ENCODE results near the gene EMSY.
"Not testable (repeated sequence)": the region's sequence is repeated elsewhere in the genome, so short reads cannot be mapped to it uniquely, and the experiment has no call there.

Gene EMSY

GRCh38 chr11:76579752-76580151, 134.9 kb downstream of the EMSY start:
- H3K36me3 ChIP-seq (ENCODE audit: control insufficient read depth in 1 of 2, insufficient read depth in 2 of 2, low read length in 2 of 2) = no peaks in the 10 kb centered on the region
- H2BK120ac ChIP-seq (ENCODE audit: insufficient read depth, low read length, poor library complexity) = peak overlapping the region; percentile 69
- no CpG with 5 or more reads among the region's 5 CpGs for WGBS (ENCODE audit: extremely low coverage, insufficient coverage, insufficient read length)

GRCh38 chr11:76582471-76582870, 137.7 kb downstream of the EMSY start:
- not testable (repeated sequence) for H3K14ac ChIP-seq (ENCODE audit: low read length); H3K9ac ChIP-seq (ENCODE audit: low read length); H2BK5ac ChIP-seq (ENCODE audit: low read depth, low read length, poor library complexity); H2AFZ ChIP-seq (ENCODE audit: insufficient read depth, low read length, poor library complexity); H3K18ac ChIP-seq (ENCODE audit: low read length); H4K12ac ChIP-seq (ENCODE audit: low read depth, low read length); H2AK5ac ChIP-seq (ENCODE audit: low read length); H4K91ac ChIP-seq (ENCODE audit: low read depth, low read length); H2BK120ac ChIP-seq (ENCODE audit: insufficient read depth, low read length, poor library complexity); H3K4me2 ChIP-seq (ENCODE audit: low read length); H3K79me2 ChIP-seq (ENCODE audit: control insufficient read depth, insufficient read depth, low read length, poor library complexity); H3K27ac ChIP-seq (ENCODE audit: low read depth, low read length); H3K4me3 ChIP-seq (ENCODE audit: low read depth, low read length); H3K36me3 ChIP-seq (ENCODE audit: control insufficient read depth in 1 of 2, insufficient read depth in 2 of 2, low read length in 2 of 2); DNase-seq; H3K23ac ChIP-seq (ENCODE audit: low read length); H3K4ac ChIP-seq (ENCODE audit: low read depth, low read length); H3K27me3 ChIP-seq (ENCODE audit: insufficient read depth, low read length); H3K9me3 ChIP-seq (ENCODE audit: insufficient read depth, low read depth, low read length); H4K8ac ChIP-seq (ENCODE audit: low read depth, low read length)
- no CpG with 5 or more reads among the region's 31 CpGs for WGBS (ENCODE audit: extremely low coverage, insufficient coverage, insufficient read length)
- Histone ChIP-seq H3K79me1 (ENCODE audit: low read length) (peaks cover 31% of the 10 kb centered on the region), H3K4me1 (ENCODE audit: control insufficient read depth in 1 of 2, insufficient read depth in 2 of 2, low read length in 2 of 2) (peaks cover 25 to 27% of the 10 kb centered on the region in 2 experiments), H2BK12ac (ENCODE audit: low read length) (peak overlapping the region; percentile 16)

More at GRCh38 chr11:76579752-76580151, 134.9 kb downstream of the EMSY start:
- Histone ChIP-seq H4K91ac (ENCODE audit: low read depth, low read length) (peak overlapping the region; percentile 99), H2BK5ac (ENCODE audit: low read depth, low read length, poor library complexity) (peak overlapping the region; percentile 88), H4K8ac (ENCODE audit: low read depth, low read length) (peak overlapping the region; percentile 83), H3K79me2 (ENCODE audit: control insufficient read depth, insufficient read depth, low read length, poor library complexity) (peaks cover 10% of the 10 kb centered on the region), H3K4me3 (ENCODE audit: low read depth, low read length) (no peak overlapping the region), H3K14ac (ENCODE audit: low read length) (peak overlapping the region; percentile 84), H3K27ac (ENCODE audit: low read depth, low read length) (peak overlapping the region; percentile 99), H4K12ac (ENCODE audit: low read depth, low read length) (peak overlapping the region; percentile 28), H3K4ac (ENCODE audit: low read depth, low read length) (peak overlapping the region; percentile 30), H2AFZ (ENCODE audit: insufficient read depth, low read length, poor library complexity) (peak overlapping the region; percentile 53), H2AK5ac (ENCODE audit: low read length) (peak overlapping the region; percentile 93), H3K27me3 (ENCODE audit: insufficient read depth, low read length) (no peaks in the 10 kb centered on the region), H3K9ac (ENCODE audit: low read length) (no peak overlapping the region), H3K18ac (ENCODE audit: low read length) (peak overlapping the region; percentile 82), H3K23ac (ENCODE audit: low read length) (no peak overlapping the region), H3K79me1 (ENCODE audit: low read length) (peaks cover 50% of the 10 kb centered on the region), H3K4me1 (ENCODE audit: control insufficient read depth in 1 of 2, insufficient read depth in 2 of 2, low read length in 2 of 2) (peaks cover 34 to 45% of the 10 kb centered on the region in 2 experiments), H2BK12ac (ENCODE audit: low read length) (peak overlapping the region; percentile 81), H3K4me2 (ENCODE audit: low read length) (no peak overlapping the region), H3K9me3 (ENCODE audit: insufficient read depth, low read depth, low read length) (no peaks in the 10 kb centered on the region)
- DNase-seq = no peak

GRCh38 chr11:76587820-76588454, 143.1 kb downstream of the EMSY start:
- no peak overlapping the region for H3K23ac ChIP-seq (ENCODE audit: low read length)
- H2AK5ac ChIP-seq (ENCODE audit: low read length) = no peak overlapping the region
- H3K14ac ChIP-seq (ENCODE audit: low read length) = no peak overlapping the region
- no peak overlapping the region for H2BK12ac ChIP-seq (ENCODE audit: low read length)
- no peak overlapping the region for H3K18ac ChIP-seq (ENCODE audit: low read length)
- H3K79me1 ChIP-seq (ENCODE audit: low read length) = peaks cover 11% of the 10 kb centered on the region
- no CpG with 5 or more reads among the region's 5 CpGs for whole genome bisulfite sequencing (ENCODE audit: extremely low coverage, insufficient coverage, insufficient read length)
- H3K4me2 ChIP-seq (ENCODE audit: low read length) = no peak overlapping the region
- H2BK5ac ChIP-seq (ENCODE audit: low read depth, low read length, poor library complexity) = peak overlapping the region; percentile 22
- no peak overlapping the region for H3K9ac ChIP-seq (ENCODE audit: low read length)
- H4K12ac ChIP-seq (ENCODE audit: low read depth, low read length) = no peak overlapping the region
- H3K4me1 ChIP-seq (ENCODE audit: control insufficient read depth in 1 of 2, insufficient read depth in 2 of 2, low read length in 2 of 2) = peaks cover 13 to 14% of the 10 kb centered on the region in 2 experiments
- no peaks in the 10 kb centered on the region for H3K36me3 ChIP-seq (ENCODE audit: control insufficient read depth in 1 of 2, insufficient read depth in 2 of 2, low read length in 2 of 2)
- H4K91ac ChIP-seq (ENCODE audit: low read depth, low read length) = peak overlapping the region; percentile 64
- H3K27ac ChIP-seq (ENCODE audit: low read depth, low read length) = peak overlapping the region; percentile 79
- H4K8ac ChIP-seq (ENCODE audit: low read depth, low read length) = no peak overlapping the region
- H2BK120ac ChIP-seq (ENCODE audit: insufficient read depth, low read length, poor library complexity) = peak overlapping the region; percentile 14
- no peaks in the 10 kb centered on the region for H3K9me3 ChIP-seq (ENCODE audit: insufficient read depth, low read depth, low read length)
- H3K27me3 ChIP-seq (ENCODE audit: insufficient read depth, low read length) = no peaks in the 10 kb centered on the region
- no peak overlapping the region for H3K4ac ChIP-seq (ENCODE audit: low read depth, low read length)
- no peak overlapping the region for H2AFZ ChIP-seq (ENCODE audit: insufficient read depth, low read length, poor library complexity)
- no peaks in the 10 kb centered on the region for H3K79me2 ChIP-seq (ENCODE audit: control insufficient read depth, insufficient read depth, low read length, poor library complexity)
- no peak overlapping the region for H3K4me3 ChIP-seq (ENCODE audit: low read depth, low read length)
- no peak for DNase-seq

GRCh38 chr11:76588455-76589325, 143.9 kb downstream of the EMSY start:
- no peak overlapping the region for H3K23ac ChIP-seq (ENCODE audit: low read length)
- no CpG with 5 or more reads among the region's 25 CpGs for WGBS (ENCODE audit: extremely low coverage, insufficient coverage, insufficient read length)

More at GRCh38 chr11:76588455-76589325, 143.9 kb downstream of the EMSY start:
- H2BK12ac ChIP-seq (ENCODE audit: low read length) = peak overlapping the region; percentile 22
- H4K12ac ChIP-seq (ENCODE audit: low read depth, low read length) = peak overlapping the region; percentile 10
- H3K18ac ChIP-seq (ENCODE audit: low read length) = peak overlapping the region; percentile 49
- H4K91ac ChIP-seq (ENCODE audit: low read depth, low read length) = peak overlapping the region; percentile 87
- H3K9ac ChIP-seq (ENCODE audit: low read length) = no peak overlapping the region
- H3K4me2 ChIP-seq (ENCODE audit: low read length) = no peak overlapping the region
- peak overlapping the region; percentile 48 for H2BK5ac ChIP-seq (ENCODE audit: low read depth, low read length, poor library complexity)
- peak in 1 of 2 donors; percentile 42 for DNase-seq
- H3K4me1 ChIP-seq (ENCODE audit: control insufficient read depth in 1 of 2, insufficient read depth in 2 of 2, low read length in 2 of 2) = peaks cover 13 to 14% of the 10 kb centered on the region in 2 experiments
- no peak overlapping the region for H3K4me3 ChIP-seq (ENCODE audit: low read depth, low read length)
- H2BK120ac ChIP-seq (ENCODE audit: insufficient read depth, low read length, poor library complexity) = peak overlapping the region; percentile 87
- peak overlapping the region; percentile 1 for H3K4ac ChIP-seq (ENCODE audit: low read depth, low read length)
- no peaks in the 10 kb centered on the region for H3K27me3 ChIP-seq (ENCODE audit: insufficient read depth, low read length)
- H2AFZ ChIP-seq (ENCODE audit: insufficient read depth, low read length, poor library complexity) = no peak overlapping the region
- peak overlapping the region; percentile 79 for H3K27ac ChIP-seq (ENCODE audit: low read depth, low read length)
- H3K36me3 ChIP-seq (ENCODE audit: control insufficient read depth in 1 of 2, insufficient read depth in 2 of 2, low read length in 2 of 2) = no peaks in the 10 kb centered on the region
- H3K79me1 ChIP-seq (ENCODE audit: low read length) = peaks cover 11% of the 10 kb centered on the region
- H2AK5ac ChIP-seq (ENCODE audit: low read length) = peak overlapping the region; percentile 66
- H3K14ac ChIP-seq (ENCODE audit: low read length) = peak overlapping the region; percentile 50
- peak overlapping the region; percentile 40 for H4K8ac ChIP-seq (ENCODE audit: low read depth, low read length)
- H3K9me3 ChIP-seq (ENCODE audit: insufficient read depth, low read depth, low read length) = no peaks in the 10 kb centered on the region
- H3K79me2 ChIP-seq (ENCODE audit: control insufficient read depth, insufficient read depth, low read length, poor library complexity) = no peaks in the 10 kb centered on the region
